HG02571 (cell line): Measurements from ENCODE around the gene SLIT1.

ENCODE experiments used
- ATAC-seq: cut with Tn5 transposase; IDR thresholded peaks from one replicate; pipeline ENCODE4 v1.9.1; 2021; ENCODE audit warnings: mild to moderate bottlenecking, moderate library complexity; ENCODE audit not compliant: unreplicated experiment

SLIT1 gene

DNA sequence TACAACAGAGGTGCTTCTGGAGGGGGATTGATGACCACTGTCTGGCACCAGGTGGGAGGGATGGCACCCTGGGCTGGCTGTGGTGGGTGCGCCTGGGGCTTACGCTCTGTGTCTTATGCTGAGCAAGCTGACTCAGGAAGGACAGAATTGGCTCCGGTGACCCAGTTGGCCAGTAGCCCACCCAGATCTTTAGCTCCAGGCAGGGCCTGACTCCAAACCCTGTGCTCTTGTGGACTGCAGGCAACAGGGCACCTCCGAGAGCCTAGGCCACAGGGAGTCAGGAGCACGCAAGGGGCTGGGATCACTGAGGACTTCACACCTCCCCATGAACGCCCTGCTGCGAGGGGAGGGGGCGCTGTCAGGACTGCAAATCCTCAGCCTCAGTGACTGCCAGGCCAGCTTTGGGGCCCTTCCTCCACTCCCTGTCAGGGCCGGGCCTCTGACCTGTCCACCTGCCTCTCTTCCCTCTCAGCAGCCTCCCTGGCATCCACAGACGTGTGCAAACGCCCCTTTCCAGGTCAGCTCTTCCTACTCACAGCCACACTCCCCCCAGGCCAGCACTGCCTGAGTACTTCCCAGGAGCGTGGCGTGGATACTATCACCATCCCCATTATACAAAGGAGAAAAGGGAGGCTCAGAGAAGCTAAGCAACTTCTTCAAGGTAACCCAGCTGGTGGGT lies 118.7 kb downstream of the SLIT1 start:
- no peak for ATAC-seq

DNA sequence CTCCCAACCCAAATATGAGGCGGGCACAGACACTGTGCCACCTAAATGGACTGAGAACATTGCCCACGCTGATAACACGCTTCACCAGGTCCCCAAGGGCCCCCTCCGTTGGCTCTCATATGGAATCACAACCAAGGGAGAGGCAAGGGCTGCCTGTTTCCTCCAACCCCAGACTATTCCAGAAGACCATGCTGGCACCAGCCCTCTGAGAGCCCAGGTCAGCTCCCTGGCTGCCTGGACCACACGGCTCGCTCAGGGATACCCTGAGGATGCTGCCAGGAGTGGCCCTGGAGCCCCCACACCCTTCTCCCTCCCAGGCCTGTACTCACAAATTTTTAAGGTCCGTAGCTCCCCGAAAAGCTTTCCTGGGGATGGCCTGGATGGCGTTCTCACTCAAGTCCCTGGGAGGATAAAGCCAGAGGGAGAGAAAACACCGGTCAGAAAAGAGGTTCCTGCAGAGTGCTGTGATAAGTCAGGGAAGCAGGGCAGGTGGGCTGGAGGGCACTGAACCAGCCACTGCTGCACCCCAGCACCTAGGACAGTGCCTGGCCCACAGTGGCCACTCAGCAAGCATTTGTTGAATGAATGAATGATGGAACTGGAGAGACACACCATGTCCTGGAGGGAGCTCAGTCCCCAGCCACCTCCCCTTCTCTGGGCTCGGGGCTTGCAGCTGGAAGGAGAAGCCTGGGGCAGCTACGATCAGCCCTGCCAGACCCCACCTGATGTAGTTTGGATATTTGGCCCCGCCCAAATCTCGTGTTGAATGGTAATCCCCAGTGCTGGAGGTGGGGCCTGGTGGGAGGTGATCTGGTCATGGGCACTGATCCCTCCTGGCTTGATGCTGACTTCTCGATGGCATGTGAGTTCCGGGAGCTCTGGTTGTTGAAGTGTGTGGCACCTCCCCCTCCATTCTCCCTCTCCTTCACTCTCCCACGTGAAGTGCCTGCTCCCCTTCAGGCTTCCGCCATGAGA lies 119.8 kb downstream of the SLIT1 start:
- ATAC-seq: no peak

DNA sequence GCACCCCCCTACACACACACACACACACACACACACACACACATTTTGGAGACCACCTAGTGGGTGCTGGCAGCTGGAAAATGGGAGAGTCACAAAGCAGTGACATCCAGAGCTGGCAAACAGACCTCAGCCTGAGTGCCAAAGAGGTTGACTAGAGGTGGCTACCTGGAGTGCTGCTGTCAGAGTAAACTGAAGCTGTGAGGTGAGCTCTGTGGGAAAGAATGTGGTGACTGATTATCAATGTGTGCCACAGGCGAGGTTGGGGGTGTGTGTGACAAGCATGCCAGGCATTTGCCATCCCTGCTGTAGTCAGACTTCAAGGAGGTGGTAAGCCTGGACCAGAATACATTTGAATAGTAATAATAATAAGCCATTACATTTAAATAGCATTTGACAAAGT lies 120.6 kb downstream of the SLIT1 start:
- ATAC-seq: no peak

DNA sequence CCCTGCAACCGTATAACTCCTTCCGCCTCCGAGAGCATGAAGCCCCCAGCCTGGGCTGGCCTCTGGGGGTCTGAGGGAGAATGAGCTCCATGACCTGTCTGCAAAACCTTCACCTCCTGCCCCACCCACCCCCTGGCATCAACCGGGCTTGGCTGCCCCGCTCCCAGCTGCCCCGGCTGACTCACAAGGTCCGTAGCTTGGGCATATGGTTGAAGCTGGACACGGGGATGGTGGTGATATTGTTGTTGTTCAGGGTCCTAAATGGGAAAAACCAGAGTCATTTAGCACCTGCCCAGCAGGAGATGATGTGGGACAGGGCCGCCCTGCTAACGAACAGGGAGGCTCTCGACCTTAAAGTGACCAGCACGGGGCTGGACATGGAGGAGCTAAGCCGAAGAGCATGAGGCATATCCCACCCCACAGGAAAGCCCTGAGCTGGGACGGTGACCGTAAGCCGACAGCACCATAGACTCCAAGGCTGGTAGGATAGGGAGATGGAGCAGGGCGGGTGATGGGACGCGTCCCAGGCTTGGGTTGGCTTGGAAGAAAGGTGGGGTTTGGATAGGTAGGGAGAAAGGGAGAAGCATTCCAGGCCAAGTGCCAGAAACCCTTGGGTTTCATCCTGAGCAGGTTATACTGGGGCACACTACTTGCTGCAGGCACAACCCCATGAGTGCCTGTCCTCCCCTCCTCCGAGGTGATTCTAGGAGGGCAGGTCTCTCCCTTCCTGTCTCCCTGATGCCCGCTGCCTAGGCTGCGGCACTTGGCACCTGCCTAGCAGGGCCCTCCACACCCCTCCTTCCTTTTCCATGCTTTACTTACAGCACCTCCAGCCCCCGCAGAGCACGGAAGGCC lies 121.5 kb downstream of the SLIT1 start:
- ATAC-seq: no peak

DNA sequence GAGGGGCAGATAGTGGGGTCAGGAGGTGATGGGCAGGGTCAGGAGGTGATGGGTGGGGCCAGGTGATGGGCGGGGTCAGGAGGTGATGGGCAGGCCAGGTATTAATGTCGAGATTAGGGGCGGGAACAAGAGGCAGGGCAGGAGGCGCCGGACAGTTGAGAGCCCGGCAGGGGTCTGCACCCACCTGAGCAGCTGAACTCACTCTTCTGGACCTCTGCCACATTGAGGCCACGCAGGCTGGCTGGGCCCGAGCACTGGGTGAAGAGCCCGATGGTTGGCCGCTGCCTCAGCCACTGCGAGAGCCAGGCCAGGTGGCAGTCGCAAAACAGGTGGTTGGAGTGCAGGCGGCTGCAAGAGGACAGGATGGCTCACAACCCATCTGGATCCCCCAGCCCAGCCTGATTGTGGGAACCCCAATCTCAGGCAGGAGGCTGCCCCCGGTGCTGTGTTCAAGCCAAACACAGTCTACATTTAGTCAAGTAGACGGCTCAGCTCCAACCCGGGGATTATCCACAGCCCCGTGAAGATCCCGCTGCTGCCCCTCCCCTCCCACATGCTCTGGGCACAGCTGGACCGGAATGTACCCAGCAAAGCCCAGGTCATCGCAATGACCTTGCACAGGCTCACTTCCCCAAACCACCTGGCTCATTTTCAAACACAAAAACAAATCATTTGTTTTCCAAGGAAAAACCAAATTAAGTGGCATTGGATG lies 122.3 kb downstream of the SLIT1 start:
- ATAC-seq: no peak

DNA sequence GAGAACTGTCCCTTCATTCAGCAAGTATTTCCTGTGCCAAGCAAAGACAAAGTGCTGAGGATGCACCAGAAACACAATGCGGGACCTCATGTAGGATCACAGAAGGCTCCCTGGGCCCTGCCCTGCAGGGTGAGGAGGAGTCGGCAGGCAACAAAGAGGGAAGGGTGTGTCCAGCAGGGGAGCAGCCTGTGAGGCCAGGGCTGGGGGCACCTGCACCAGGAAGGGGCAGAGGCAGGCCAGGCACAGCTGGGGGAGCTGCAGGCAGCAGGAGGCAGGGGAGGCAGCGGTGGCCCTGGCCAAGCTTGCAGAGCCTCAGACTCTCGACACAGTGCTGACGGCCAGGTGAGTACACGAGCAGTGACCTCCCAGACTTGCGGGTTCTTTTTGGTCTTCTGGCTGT lies 123.3 kb downstream of the SLIT1 start:
- ATAC-seq: no peak

DNA sequence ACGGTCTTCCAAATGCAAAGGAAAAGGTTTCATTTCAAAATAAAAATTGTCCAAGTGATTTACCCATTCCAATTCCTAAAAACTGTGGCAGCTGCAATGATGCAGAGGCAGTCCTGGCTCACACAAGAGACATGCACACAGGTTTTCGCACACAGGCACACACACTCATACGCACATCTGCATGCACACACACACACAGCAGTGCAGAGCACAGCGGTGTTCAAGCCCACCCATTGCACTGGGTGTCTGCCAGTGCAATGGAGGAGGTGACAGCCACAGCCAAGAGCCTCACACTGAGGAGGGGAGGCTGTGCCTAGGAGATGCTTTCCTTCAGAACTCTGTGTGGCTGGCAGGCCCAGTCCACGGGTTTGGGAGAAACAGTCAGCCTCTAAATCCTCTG lies 123.7 kb downstream of the SLIT1 start:
- no peak for ATAC-seq

DNA sequence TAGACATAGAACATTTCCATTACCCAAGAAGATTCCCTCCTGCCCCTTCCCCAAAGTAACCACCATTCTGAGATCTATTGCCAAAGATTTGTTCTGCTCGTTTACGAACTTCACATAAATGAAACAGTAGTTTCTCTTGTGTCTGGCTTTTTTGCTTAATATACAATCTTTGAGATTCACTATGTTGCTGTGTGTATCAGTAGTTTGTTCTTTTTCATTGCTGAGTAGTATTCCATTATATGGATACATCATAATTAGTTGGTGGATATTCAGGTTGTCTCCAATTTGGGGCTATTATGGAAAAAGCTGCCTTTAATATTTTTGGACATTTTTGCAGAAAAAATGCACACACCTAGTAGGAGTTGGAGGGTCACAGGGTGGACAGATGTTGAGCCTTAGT lies 124.3 kb downstream of the SLIT1 start:
- ATAC-seq: no peak

DNA sequence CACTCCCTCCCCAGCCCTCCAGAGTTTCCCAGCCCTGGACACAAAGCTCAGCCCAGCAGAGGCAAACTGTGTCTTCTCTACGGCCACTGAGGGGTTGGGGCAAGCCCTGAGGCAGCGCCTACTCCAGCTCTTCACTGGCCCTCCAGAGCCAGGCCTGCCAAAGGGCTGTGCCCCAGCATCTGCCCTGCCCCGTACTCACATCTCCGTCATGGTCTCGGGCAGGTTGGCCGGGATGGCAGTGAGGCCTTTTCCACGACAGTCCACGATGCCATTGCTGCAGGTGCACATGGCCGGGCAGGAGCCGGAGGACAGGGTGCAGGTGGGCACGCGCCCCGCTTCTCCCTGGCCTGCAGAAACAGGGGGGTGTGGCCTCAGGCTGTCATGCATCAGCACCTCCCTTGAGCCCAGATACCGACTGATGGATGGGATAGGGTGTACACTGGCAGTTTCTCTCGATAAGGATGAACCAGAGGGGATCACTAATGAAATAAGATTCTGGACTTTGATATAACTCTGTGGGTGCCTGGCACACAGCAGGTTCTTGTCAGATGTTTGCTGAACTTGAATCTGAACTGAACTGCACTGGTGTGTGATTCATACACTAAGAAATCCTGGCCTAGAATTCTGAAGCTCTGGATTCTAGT lies 125.2 kb downstream of the SLIT1 start:
- no peak for ATAC-seq

DNA sequence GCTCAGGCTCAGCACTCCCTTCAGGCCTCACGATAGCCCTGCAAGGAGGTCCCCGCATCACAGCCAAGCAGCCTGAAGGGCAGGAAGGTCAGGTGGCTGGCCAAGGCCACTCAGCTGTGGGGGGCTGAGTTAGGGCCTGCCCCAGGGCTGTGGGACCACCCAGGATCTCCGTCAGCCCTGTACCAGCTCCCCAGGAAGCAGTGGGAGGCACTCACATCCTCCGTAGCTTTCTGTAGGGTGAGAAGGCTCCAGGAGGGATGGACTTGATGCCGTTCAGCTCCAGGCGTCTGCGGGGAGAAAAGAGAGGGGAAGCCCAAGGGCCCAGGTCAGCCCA lies 125.9 kb downstream of the SLIT1 start:
- ATAC-seq: no peak

DNA sequence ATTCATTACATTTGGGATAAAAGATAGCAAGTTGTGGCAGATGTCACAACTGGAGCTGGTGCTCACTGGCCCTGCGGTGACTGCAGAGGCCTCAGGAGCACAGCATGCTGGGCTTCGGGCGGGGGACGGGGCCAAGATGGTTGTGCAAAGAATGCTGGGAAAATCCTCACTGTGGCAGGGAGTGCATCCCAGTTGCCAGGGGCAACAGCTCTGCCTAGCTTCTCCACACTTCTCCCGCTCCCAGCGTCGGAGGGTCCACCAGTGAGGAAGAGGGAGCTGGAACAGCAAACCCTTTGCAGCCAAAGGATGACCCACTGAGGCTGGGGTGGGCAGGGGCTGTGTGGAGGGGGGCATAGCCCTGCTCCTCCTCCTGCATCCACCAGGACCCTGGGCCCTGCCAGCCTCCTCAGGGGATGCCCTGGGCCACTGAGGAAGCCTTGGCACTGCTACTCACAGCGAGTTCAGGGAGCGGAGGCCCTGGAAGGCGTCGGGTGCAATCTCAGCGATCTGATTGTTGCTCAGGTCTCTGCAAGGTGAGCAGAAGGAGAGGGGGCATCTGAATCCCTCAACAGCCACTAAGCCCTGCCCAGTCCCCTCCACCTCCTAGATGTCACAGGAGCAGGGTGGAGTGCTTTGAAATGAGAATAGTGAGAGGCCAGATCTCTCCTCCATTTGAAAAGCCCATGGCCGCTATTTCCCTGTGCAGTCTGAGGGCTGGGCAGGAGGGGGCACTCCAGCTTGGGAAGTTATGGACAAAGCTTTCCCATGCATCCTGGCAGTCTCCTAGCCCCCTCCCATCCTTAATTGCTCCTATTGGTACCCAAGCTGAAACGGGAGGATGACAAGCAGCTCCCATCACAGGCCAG lies 126.5 kb downstream of the SLIT1 start:
- ATAC-seq: no peak

DNA sequence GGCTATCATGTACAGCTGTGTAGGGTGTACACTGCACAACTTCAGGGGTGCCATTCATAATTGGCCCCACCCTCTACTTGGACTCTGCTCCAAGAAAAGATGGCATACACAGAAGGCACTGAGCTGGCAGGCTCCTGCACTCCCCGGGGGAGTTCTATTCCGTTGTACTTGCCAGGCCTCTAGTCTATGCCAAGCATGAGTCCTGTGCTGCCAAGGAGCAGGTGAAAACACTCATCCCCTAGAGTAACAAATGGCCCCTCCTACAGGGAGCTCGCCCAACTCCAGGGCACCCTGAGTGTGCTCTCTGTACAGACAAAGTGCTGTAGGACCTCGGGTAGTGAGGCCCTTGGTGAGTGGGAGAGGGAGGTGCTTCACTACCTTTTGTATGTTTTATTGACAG lies 127.2 kb downstream of the SLIT1 start:
- ATAC-seq: no peak

DNA sequence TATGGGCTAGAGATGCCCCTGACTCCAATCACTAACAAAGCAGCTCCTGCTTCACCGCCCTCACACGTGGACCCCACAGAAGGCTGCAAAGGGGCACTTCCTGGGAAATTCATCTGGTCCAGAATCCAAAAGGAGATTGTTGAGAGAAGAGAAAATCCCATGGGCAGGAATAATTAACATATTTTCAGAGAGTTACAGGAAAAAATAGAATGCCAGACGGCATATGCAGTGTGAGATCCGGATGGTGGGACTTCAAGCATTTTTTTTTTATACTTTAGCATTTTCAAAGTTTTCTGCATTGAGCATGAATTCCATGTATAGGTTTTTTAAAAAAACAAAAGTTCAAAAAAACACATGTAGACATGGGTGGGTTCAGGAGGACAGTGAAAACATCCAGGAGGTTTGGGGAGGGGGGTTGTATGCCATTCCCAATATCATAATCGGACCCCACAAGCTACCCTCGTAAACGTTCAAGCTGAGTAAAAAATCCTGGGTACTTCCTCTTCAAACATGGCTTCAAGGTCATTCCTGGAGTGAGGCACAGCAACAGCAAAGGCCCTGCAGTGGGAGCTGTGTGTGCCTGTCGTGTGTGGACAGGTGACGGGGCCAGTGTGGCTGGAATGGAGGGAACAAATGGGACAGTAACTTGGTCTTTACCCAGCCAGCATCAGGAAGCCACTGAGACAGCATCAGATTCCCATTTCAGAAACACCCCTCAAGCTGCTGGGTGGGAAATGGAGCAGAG lies 128.1 kb downstream of the SLIT1 start:
- ATAC-seq: no peak

DNA sequence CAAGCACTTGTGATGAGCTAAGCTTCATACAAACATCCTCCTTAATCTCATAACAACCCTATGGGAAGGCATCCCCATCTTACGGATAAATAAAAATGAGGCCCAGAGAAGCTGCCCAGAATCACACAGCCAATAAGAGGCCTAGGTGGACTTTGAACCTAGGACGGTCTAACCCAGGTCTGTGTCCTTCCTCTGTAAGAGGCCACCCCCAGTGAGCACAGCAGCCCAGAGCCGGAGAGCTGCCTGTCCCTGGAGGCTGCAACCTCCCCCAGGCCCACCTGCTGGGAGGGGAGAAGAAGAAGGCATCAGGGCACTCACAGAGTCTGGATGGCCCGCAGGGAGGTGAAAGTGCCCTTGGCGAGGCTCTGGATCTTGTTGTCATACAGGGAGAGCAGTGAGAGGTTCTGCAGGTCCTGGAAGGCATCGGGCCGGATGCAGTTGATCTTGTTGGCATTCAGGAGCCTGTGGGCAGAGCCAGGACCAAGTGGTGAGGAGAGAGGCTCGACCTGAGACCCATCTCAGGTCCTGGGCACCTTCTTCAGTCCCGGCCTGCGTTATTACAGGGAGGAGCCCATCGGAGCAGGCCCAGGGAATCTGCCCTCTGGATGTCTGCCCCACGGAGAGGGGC lies 129.6 kb downstream of the SLIT1 start:
- no peak for ATAC-seq

DNA sequence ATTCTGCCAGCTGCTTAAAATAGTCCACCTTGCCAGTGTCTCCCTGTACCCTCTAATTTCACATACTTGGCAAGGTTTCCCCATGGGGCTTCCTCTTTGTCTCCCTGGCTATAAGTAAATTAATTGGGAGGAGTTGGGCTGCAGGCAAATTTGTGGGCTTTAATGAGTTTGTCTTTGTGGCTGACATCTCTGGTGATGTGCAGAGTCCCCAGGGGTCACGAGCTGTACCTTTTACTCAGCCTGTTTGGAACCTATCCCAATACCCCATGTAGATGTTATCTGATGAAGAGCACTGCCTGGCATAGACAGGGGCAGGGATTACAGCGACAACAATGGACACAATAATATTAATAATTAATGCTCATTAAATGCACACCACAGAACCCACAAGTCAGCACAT lies 132.5 kb downstream of the SLIT1 start:
- no peak for ATAC-seq

DNA sequence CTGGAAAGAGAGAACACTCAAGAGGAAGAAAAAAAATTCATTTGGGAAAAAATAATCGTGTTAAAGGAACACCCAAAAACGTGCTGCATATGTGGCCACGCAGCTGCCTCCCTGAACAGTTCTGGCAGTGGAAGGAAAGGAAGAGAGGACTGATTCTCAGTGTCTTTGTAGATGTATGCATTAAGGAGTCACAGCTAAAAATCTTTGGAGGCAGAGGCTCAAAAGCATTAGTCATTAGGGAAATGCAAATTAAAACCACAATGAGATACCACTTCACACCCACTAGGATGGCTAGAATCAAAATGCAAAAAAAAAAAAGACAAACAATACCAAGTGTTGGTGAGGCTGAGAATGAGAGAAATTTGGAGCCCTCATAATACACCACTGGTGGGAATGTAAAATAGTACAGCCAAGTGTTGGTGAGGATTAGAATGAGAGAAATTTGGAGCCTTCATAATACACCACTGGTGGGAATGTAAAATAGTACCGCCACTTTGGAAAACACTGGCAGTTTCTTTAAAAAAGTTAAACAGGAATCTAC lies 134.7 kb downstream of the SLIT1 start:
- no peak for ATAC-seq

DNA sequence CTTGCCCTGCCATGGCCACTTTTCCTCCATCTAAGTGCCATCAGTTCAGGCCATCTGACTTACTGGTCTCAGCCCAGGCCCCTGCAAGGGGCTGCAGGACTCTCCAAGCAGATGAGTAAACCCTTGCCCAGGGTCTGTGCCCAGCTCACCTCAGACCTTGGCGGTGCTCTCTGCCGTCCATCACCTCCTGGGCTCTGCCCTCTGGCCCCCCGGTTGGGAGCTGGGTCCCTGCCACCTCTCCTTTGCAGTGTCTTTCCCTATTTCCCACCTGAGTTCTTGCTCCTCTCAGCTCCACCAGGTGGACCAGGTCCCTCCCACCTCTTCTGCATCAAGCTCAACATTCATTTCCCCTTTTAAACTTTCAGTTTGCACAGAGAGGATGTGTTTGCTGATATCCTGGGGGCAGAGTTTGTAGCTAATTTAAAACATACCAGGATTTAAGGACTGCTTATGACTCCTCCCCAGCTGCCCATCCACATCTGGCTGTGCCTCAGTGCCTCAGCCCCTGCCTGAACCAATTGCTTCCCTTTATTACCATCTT lies 135.5 kb downstream of the SLIT1 start:
- ATAC-seq: no peak

DNA sequence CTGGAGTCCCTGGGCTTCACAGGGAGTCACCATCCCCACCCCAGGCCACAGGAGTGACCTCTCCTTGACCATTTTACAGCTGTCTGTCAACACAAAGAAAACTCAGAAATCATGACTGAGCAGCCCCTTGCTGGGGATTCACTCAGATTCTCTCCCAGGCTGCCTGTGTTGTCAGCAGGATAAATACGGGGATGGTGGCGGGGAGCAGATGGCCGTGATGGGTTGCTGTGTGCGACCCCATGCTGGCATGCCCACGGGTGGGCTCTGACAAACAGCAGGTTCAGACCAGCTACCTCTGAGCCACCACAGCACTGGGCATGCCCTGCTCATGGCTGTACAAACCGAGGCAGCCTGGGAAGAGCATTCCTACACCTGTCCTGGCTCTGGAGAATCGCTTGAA lies 136.1 kb downstream of the SLIT1 start:
- ATAC-seq: no peak
